HG02571 (cell line): ENCODE measurements around the gene NMNAT3.

Source experiments
- ATAC-seq: cut with Tn5 transposase; IDR thresholded peaks from one replicate; pipeline ENCODE4 v1.9.1; 2021; ENCODE audit warnings: mild to moderate bottlenecking, moderate library complexity; ENCODE audit not compliant: unreplicated experiment

Gene NMNAT3

GRCh38 chr3:139548801-139549200 is 129.0 kb downstream of the NMNAT3 start:
- no peak for ATAC-seq

DNA sequence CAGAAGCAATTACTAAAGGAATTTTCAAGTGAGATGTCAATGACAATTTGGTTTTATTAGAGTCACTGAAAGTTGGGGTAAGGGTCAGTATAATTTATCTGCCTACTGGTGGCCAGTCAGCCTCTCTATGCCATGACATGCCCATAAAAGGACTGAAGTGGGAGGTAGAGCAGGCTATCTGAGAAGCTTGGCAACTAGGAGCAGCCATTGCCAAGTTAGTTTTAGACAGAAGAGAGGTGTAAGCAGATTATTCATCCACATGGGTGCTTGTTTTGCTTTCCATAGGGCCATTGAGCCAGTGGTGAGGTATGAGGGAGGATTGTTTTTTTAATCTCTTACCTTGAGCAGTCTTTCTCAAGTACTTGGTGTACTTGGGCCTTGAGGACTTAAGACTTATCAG is 130.1 kb downstream of the NMNAT3 start:
- ATAC-seq, result no peak

- no peak for ATAC-seq
Observed at GRCh38 chr3:139546772-139547171, 131.0 kb downstream of the NMNAT3 start.

- ATAC-seq, result no peak
Observed at GRCh38 chr3:139541532-139542288, 136.1 kb downstream of the NMNAT3 start.

DNA sequence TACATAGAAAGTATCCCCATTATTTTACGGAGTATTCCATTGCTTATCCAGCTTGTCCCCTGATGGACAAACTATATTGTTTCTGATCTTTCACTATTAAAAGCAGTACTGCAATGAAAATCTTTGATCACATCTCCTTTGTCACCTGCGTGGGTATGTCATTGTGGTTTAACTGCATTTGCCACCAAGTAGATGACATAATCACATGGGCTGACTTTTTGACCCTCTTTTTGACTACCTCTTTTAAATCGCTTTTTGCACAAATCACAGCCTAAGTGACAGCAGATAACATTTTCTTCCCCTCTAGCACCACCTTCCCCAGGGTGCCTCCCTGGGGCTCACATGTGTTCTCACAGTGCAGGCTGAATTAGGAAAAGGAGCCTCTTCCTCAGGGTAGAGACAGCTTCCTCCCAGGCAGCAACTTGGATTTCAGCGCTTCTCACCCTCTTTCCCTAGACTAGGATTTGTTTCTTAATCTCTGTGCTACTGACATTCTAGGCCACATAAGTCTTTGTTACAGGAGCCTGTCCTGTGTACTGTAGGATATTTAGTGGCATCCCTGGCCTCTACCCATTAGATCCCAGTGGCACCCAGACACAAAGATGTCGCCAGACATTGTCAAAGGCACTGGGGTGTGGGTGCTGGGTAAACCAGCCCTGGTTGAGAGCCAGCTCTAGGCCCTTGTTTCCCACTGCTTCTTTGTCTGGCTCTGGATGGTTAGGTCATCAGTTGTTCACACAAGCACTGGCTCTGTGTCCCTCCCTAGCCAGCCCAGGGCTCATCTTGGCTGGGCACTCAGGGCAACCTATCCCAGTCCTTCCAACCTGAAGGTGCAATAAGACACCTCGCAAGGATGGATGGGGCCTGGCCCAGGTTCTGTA is 136.9 kb downstream of the NMNAT3 start:
- no peak for ATAC-seq

- ATAC-seq, result no peak
Observed at GRCh38 chr3:139538733-139539132, 139.0 kb downstream of the NMNAT3 start.

GRCh38 chr3:139537795-139538621 is 139.8 kb downstream of the NMNAT3 start:
- ATAC-seq, result no peak

- ATAC-seq, result no peak
Observed at GRCh38 chr3:139537361-139537760, 140.4 kb downstream of the NMNAT3 start.

- no peak for ATAC-seq
Observed at GRCh38 chr3:139534992-139535879, 142.5 kb downstream of the NMNAT3 start.

DNA sequence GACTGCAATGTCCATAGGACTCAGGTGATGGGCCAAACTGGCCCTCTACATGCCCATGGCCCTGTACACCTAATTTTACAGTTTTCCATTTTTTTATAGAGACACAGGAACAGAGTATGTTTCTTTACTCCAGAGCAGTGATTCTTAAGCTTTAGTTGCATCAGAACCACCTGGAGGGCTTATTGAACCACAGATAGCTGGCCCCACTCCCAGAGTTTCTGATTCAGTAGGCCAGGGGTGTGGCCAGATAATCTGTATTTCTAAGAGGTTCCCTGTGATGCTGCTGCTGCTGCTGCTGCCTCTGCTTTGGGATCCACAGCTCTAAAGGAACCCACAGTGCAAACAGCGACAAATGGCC is 143.3 kb downstream of the NMNAT3 start:
- ATAC-seq, result peak; percentile 59

DNA sequence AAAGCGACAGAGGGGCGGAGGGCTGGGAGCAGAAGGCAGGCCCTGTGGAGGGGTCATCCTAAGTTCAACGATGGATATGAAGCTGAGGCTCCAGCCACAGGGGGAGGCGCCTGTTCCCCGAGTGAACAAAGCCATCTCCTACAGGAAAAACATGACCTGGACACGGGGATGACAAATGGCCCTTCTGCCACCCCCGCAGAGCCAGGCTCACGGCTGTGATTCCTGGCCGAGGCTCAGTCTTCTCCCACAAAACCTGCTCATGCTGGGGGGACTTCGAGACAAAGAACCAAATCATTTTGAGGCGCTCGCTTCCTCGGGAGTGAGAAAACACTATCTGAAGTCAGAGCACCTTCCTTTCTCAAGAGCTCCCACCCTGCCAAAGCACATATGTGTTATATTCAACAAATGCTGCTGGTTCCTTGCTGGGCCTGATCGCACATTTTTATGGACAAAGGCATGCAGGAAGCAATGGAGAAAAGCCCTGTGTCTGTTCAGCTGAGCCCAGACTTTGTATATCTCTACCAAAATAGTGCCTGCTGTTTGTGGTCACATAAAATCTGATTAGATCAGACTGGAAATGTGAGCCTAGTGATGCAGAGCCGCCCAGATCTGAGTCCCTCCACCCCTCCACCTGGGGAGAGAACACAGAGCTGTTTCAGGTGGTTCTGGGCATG is 143.9 kb downstream of the NMNAT3 start:
- peak; percentile 23 for ATAC-seq

- ATAC-seq, result no peak
Observed at GRCh38 chr3:139532976-139533375, 144.8 kb downstream of the NMNAT3 start.

DNA sequence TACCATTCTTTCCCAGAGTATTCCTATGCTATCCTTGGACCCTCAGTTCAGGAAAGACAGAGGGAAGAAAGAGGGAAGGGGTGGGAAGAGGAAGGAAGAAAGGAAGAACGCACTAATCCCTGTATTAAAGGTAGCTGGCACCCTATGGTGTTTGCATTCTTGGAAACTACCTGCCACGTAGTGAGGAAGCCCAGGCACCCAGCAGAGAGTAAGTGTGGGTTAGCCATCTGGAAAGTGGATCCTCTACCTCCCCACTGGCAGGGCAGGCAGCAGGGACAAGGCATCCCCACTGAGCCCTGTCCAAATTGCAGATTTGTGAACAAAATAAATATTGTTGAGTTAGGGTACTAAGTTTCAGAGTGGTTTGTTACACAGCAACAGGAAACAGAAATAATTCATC is 147.1 kb downstream of the NMNAT3 start:
- ATAC-seq, result no peak

DNA sequence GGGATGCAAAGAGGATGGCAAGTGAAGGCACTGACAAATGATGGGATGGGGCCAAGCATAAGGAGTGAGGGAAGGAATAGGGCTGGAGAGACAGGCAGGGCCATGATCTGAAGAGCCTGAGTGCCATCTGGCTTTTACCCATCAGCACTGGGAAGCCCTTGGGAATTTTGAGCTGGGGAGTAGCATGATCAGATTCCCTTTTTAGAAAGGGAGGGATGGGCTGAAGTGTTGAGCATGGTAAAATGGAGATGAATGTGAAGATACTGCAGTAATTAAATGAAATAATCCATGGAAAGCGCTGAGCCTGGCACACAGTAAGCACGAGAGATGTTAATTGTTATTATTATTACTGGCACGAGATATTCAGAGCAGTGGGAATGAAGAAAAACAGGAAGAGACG is 148.1 kb downstream of the NMNAT3 start:
- no peak for ATAC-seq

- no peak for ATAC-seq
Observed at GRCh38 chr3:139528924-139529323, 148.8 kb downstream of the NMNAT3 start.

DNA sequence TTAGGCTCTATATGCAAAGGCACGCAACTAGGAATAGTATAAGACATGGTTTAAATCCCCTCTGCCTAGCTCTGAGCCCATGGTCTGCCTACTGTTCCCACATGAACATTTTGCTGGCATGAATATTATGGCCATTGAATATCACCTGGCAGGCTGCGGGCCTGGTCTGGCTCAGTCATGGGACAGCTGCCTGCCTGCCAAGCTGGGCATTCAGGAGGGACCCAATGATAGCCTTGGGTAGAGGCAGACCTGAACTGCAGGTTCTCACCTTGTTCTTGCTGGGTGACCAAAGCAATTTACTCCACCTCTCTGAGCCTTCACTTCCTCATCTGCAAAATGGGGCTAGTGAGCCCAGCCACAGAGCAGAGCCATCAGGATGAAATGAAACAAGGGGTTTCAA is 149.5 kb downstream of the NMNAT3 start:
- no peak for ATAC-seq

GRCh38 chr3:139527265-139527664 is 150.5 kb downstream of the NMNAT3 start:
- no peak for ATAC-seq

DNA sequence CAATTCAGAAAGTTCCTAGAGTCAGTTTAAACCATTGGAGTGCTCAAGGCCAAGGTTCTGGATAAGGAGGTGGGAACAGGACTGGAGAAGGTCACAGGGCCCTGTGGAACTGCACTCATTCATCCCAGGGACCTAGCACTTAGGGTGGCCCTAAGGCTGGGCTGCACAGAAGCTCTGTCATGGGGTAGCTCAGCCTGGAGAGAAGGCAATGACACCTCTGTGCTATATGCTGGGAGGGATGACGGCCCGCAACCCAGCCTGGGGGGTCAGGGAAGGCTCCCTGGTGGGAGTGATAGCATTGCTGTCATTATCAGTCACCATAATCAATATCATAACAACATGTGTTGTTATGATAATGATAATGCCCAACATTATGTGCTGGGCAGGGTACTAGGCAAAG is 151.6 kb downstream of the NMNAT3 start:
- ATAC-seq, result no peak

GRCh38 chr3:139524841-139525636 is 152.7 kb downstream of the NMNAT3 start:
- ATAC-seq, result no peak
